Vagina (tissue), 2 donors: Measurements from ENCODE around the gene RPRD1B. TPM values are rescaled to one million over a fixed set of nuclear protein-coding genes. Genes with fewer than 3 reads are reported as not detected.

Experiments
- DNase-seq, 2 donors: peaks; one replicate each; pipeline ENCODE4 v3.0.0-alpha.2; 2017; ENCODE audit errors: extremely low spot score in 2 of 2
- H3K27ac ChIP-seq: fragments of 200-600 bp; sonication (generic); one replicate; pipeline ENCODE4 v1.5.1; 2019
- H3K27me3 ChIP-seq: fragments of 200-600 bp; sonication (generic); one replicate; pipeline ENCODE4 v1.5.1; 2019
- H3K36me3 ChIP-seq, 2 donors: fragments of 200-600 bp; sonication (generic); one replicate each; pipeline ENCODE4 v1.5.1; 2017 to 2019
- H3K4me1 ChIP-seq: fragments of 200-600 bp; sonication (generic); one replicate; pipeline ENCODE4 v1.5.1; 2019
- H3K4me3 ChIP-seq, 2 donors: fragments of 200-600 bp; sonication (generic); 1 replicate in 1 of 2; 2 replicates in 1 of 2; pipeline ENCODE4 v1.5.1; 2016 to 2019
- H3K9me3 ChIP-seq: fragments of 200-600 bp; sonication (generic); one replicate; pipeline ENCODE4 v1.5.1; 2019
- CTCF ChIP-seq, 3 experiments: fragments of 450-650 bp in 2 of 3; fragments of 200-600 bp in 1 of 3; sonication (generic) in 1 of 3; IDR thresholded peaks; one replicate each; pipeline ENCODE4 v1.5.1; 2017 to 2019; ENCODE audit warnings: antibody characterized with exemption in 3 of 3, mild to moderate bottlenecking in 2 of 3, moderate library complexity in 2 of 3
- POLR2A ChIP-seq, 2 donors: fragments of 450-650 bp; IDR thresholded peaks; one replicate each; pipeline ENCODE4 v1.6.1; 2017; ENCODE audit warnings: antibody characterized with exemption in 2 of 2, mild to moderate bottlenecking in 2 of 2, moderate library complexity in 2 of 2
- POLR2AphosphoS5 ChIP-seq, 2 donors: sonication (generic); formaldehyde crosslinking; IDR thresholded peaks; one replicate each; pipeline ENCODE4 v1.9.0; 2017; ENCODE audit warnings: antibody characterized with exemption in 2 of 2, mild to moderate bottlenecking in 2 of 2, low read depth in 1 of 2; ENCODE audit not compliant: insufficient read depth in 1 of 2
- intact Hi-C: fragments of 100-400 bp; cut with DNase I; formaldehyde crosslinking; loops from one replicate; pipeline ENCODE4 v1.15.1; 2023
- total RNA-seq: library from RNA; depleted of rRNA; stranded (reverse); fragments of >200 nt; gene quantifications from one replicate; pipeline ENCODE4 v1.2.3, GENCODE V29; 2016

The RPRD1B gene
- total RNA-seq, 1 donor from 2014 or later, result 23.8 TPM

GRCh38 chr20:38052870-38053269, 19.3 kb downstream of the RPRD1B start:
- H3K4me3 ChIP-seq, result no peak overlapping the region
- intact Hi-C loops, result loop anchor here (10.0 kb wide), 1 partner anchor 272 kb away; no protein-coding TSS in a partner anchor
- peaks cover 0 to 20% of the 10 kb centered on the region in 2 donors for H3K36me3 ChIP-seq
- H3K4me1 ChIP-seq, result no peaks in the 10 kb centered on the region
- DNase-seq, result no peak
- H3K9me3 ChIP-seq, result no peaks in the 10 kb centered on the region
- no peak overlapping the region for H3K27ac ChIP-seq
- TF ChIP-seq CTCF (IDR thresholded peaks at IDR 0.05), result no peak
- no peaks in the 10 kb centered on the region for H3K27me3 ChIP-seq

- peaks cover 0 to 21% of the 10 kb centered on the region in 2 donors for H3K36me3 ChIP-seq
- H3K27me3 ChIP-seq, result no peaks in the 10 kb centered on the region
- no peak overlapping the region for H3K4me3 ChIP-seq
- DNase-seq, result no peak
- no peaks in the 10 kb centered on the region for H3K9me3 ChIP-seq
- H3K4me1 ChIP-seq, result no peaks in the 10 kb centered on the region
- intact Hi-C loops, result loop anchor here (5.0 to 10.0 kb wide), 2 partner anchors 168 to 270 kb away; no protein-coding TSS in a partner anchor
- H3K27ac ChIP-seq, result no peak overlapping the region
- TF ChIP-seq POLR2A (IDR thresholded peaks at IDR 0.05) (no peak), CTCF (IDR thresholded peaks at IDR 0.05) (no peak), POLR2AphosphoS5 (IDR thresholded peaks at IDR 0.05; ENCODE audit: insufficient read depth in 1 of 2, low read depth in 1 of 2) (no peak)
These were observed 21.1 kb downstream of the RPRD1B start for GRCh38 chr20:38054647-38055046.

GRCh38 chr20:38055294-38055693, 21.7 kb downstream of the RPRD1B start:
- Histone ChIP-seq H3K36me3 (peaks cover 0 to 22% of the 10 kb centered on the region in 2 donors), H3K9me3 (no peaks in the 10 kb centered on the region), H3K4me3 (no peak overlapping the region), H3K27ac (no peak overlapping the region), H3K4me1 (no peaks in the 10 kb centered on the region), H3K27me3 (no peaks in the 10 kb centered on the region)
- TF ChIP-seq POLR2AphosphoS5 (IDR thresholded peaks at IDR 0.05; ENCODE audit: insufficient read depth in 1 of 2, low read depth in 1 of 2) (no peak), POLR2A (IDR thresholded peaks at IDR 0.05) (no peak), CTCF (IDR thresholded peaks at IDR 0.05) (no peak)
- peak in 1 of 2 donors; percentile 29 for DNase-seq
- intact Hi-C loops, result loop anchor here (5.0 to 10.0 kb wide), 2 partner anchors 167 to 270 kb away; no protein-coding TSS in a partner anchor

- TF ChIP-seq CTCF (IDR thresholded peaks at IDR 0.05) (no peak), POLR2AphosphoS5 (IDR thresholded peaks at IDR 0.05; ENCODE audit: insufficient read depth in 1 of 2, low read depth in 1 of 2) (no peak), POLR2A (IDR thresholded peaks at IDR 0.05) (no peak)
- no peak overlapping the region for H3K4me3 ChIP-seq
- no peaks in the 10 kb centered on the region for H3K9me3 ChIP-seq
- H3K27ac ChIP-seq, result no peak overlapping the region
- no peaks in the 10 kb centered on the region for H3K27me3 ChIP-seq
- peaks cover 0 to 27% of the 10 kb centered on the region in 2 donors for H3K36me3 ChIP-seq
- DNase-seq, result peak in 1 of 2 donors; percentile 25
- H3K4me1 ChIP-seq, result no peaks in the 10 kb centered on the region
- intact Hi-C loops, result loop anchor here (5.0 to 10.0 kb wide), 2 partner anchors 166 to 269 kb away; no protein-coding TSS in a partner anchor
These were observed 22.3 kb downstream of the RPRD1B start for GRCh38 chr20:38055848-38056247.

GRCh38 chr20:38057351-38057972, 23.9 kb downstream of the RPRD1B start:
- peak in 1 of 2 donors; percentile 82 for DNase-seq
- no peaks in the 10 kb centered on the region for H3K27me3 ChIP-seq
- H3K4me3 ChIP-seq, result no peak overlapping the region
- intact Hi-C loops, result loop anchor here (5.0 to 10.0 kb wide), 2 partner anchors 165 to 267 kb away; no protein-coding TSS in a partner anchor
- H3K36me3 ChIP-seq, result peaks cover 0 to 42% of the 10 kb centered on the region in 2 donors
- no peak for TF ChIP-seq POLR2A (IDR thresholded peaks at IDR 0.05)
- TF ChIP-seq POLR2AphosphoS5 (IDR thresholded peaks at IDR 0.05; ENCODE audit: insufficient read depth in 1 of 2, low read depth in 1 of 2), result no peak
- peak; percentile 76 to 89 (median 88) for TF ChIP-seq CTCF (IDR thresholded peaks at IDR 0.05)
- H3K9me3 ChIP-seq, result no peaks in the 10 kb centered on the region
- no peak overlapping the region for H3K27ac ChIP-seq
- no peaks in the 10 kb centered on the region for H3K4me1 ChIP-seq
